Stimulated activated CD8-positive, alpha-beta memory T cell treated with anti-CD3 and anti-CD28 coated beads, Interleukin-4, amount 100 ng/mL, for 1 hour (primary cell): ENCODE data around the gene CENPP.
"Not testable (repeated sequence)": the region's sequence is repeated elsewhere in the genome, so short reads cannot be mapped to it uniquely, and the experiment has no call there.

Source experiments
- DNase-seq, 2 donors: peaks; one replicate each; pipeline ENCODE4 v3.0.0-alpha.2; 2020; ENCODE audit warnings: low read depth in 2 of 2, low spot score in 1 of 2

CENPP gene

GRCh38 chr9:92378865-92379560 lies 53.3 kb downstream of the CENPP start:
- DNase-seq, result no peak

GRCh38 chr9:92380603-92381002 lies 54.9 kb downstream of the CENPP start:
- no peak for DNase-seq

DNA sequence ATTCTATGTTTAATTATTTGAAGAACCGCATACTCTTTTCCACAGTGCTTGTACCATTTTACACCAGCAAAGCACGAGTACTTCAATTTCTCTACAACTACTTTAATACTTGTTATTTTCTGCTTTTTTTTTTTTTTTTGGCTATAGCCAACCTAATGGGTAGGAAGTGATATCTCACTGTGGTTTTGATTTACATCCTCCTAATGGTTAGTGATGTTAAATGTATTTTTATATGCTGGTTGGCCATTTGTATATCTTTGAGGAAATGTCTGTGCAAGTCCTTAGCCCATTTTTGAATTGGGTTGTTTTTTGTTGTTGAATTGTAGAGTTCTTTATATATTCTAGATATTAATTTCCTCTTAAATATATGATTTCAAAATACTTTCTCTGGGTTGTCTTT lies 56.0 kb downstream of the CENPP start:
- DNase-seq, result no peak

DNA sequence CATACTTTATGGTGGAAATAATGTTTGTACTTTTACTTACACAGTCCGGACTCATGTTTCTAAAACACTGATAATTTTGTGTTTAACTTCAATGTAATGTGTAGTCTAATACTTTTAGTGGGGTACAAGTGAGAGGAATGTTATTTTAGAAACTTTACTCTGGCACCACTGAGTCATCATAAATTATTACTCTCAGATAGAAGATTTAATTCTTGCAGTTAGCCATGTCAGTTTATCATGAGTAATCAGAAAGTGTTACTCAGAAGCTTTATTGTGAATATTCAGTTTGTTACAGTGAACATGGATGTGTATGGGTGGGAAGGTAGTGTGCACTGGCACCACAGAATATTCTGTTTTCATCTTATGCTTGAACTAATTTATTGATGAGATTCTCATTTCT lies 58.6 kb downstream of the CENPP start:
- no peak for DNase-seq

- DNase-seq, result no peak
Observed at GRCh38 chr9:92385001-92385400, 59.2 kb downstream of the CENPP start.

GRCh38 chr9:92385477-92385876 lies 59.7 kb downstream of the CENPP start:
- no peak for DNase-seq

GRCh38 chr9:92385953-92386352 lies 60.2 kb downstream of the CENPP start:
- DNase-seq, result no peak

GRCh38 chr9:92392690-92393089 lies 66.9 kb downstream of the CENPP start:
- no peak for DNase-seq

DNA sequence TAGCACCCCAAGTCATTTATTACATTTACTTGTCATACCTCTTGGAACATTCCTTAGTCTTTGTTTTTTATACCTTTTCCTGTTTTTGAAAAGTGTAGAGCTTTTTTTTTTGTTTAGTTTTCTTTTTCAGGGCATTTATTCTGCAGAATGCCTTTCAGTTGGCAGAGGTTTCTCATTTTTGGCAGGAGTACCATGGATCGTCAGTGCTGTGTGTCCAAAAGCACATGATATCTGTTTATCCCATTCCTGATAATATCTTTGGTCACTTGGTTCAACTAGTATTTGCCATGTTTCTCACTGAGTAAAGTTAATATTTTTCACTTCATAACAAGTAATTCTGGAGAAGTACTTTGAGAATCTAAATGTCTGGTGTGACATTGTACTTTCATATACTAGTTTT lies 67.9 kb downstream of the CENPP start:
- no peak for DNase-seq

GRCh38 chr9:92395617-92396016 lies 69.9 kb downstream of the CENPP start:
- DNase-seq, result no peak

GRCh38 chr9:92397853-92398252 lies 72.1 kb downstream of the CENPP start:
- no peak for DNase-seq

GRCh38 chr9:92402360-92402759 lies 76.6 kb downstream of the CENPP start:
- DNase-seq, result no peak

GRCh38 chr9:92402826-92403745 lies 77.3 kb downstream of the CENPP start:
- no peak for DNase-seq

- DNase-seq, result no peak
Observed at GRCh38 chr9:92404042-92404836, 78.5 kb downstream of the CENPP start, which contains the start of gene OGN. TSS of gene OGN (minus strand) at chr9:92404578. CDS start at chr9:92403407, 1,171 bp downstream.

- DNase-seq, result no peak
Observed at GRCh38 chr9:92405818-92406217, 80.1 kb downstream of the CENPP start.

DNA sequence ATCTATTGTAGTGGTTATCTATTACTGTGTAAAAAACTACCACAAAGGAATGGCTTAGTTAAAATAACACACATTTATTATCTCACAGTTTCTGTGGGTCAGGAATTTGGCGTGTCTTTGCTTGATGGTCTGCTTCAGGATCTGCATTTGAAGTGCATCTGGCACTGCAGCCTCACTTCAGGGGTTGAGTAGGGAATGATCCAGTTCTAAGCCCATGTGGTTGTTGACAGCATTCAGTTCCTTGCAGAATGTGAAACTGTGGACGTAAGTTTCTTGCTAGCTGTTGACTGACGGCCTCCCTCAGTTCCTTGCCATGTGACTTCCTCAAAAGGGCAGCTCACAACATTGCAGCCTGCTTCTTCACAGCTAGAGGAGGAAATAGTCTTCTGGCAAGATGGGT lies 80.7 kb downstream of the CENPP start:
- DNase-seq, result peak; percentile 1 to 2

GRCh38 chr9:92407818-92408217 lies 82.1 kb downstream of the CENPP start:
- DNase-seq, result no peak

DNA sequence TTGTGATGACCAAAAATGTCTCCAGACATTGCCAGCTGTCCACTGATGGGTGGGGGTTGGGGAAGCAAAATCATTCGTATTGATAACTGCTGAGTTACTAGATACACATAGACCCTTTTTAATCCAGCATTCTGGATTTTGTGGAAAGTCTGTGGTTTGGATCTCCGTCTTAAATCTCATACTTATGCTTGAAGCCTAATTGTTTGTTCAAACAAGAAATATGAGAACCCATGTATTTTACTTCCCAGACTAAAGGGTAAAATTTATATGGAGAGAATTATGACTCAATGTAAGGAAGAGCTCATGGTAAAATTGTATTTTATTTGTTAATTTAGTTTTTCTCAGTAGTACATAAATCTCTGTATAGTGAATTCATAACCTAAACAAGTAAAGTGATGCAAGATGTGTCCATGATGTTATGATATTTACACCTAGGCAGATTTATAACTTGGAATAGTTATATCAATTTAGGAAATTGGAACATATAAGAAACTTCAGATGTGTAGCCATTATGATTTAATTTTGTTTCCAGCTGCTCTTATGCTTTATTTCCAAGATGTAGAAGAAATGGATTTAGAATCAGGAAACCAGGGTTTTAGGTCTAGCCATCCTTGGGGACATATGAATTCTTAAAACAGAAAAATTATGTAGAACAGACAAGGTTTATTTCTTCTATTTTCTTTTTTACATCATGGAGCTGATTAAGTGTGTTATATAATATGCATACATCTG lies 83.2 kb downstream of the CENPP start:
- no peak for DNase-seq

DNA sequence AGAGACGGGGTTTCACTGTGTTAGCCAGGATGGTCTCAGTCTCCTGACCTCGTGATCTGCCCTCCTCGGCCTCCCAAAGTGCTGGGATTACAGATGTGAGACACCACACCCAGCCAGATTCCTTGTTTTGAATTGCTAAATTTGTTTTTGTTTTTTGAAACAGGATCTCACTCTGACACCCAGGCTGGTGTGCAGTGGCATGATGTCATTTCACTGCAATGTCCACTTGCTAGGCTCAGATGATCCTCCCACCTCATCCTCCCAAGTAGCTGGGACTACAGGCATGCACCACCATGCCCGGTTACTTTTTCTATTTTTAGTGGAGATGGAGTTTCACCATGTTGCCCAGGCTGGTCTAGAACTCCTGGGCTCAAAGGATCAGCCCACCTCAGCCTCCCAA lies 85.4 kb downstream of the CENPP start:
- DNase-seq, result not testable (repeated sequence)

DNA sequence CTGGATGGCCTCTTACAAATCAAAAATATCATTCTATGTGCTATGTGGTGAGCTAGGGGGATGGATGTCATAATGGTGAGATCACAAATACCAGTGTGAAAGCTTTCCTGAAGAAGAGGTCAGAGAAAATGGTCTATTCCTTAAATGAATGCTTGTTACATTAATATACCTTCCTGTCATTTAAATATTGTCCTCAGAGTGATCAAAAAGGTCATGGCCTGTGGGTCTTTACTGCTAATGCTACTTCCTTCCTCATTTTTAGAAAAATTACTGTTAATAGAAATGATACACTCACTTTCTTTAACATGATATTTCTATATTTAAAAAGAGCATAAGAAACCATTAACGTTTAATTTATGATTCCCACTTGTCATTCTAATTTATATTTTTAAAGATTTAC lies 88.8 kb downstream of the CENPP start:
- no peak for DNase-seq
